Adrenal gland (tissue), 12 donors: ENCODE results near the gene CTPS1. TPM values are rescaled to one million over a fixed set of nuclear protein-coding genes. Genes with fewer than 3 reads are reported as not detected.

Experiments
- DNase-seq, 7 donors: peaks; one replicate each; pipeline ENCODE4 v3.0.0-alpha.2; 2019 to 2020
- H3K27ac ChIP-seq, 5 donors: fragments of 200-600 bp; sonication (generic) in 4 of 5; 1 replicate in 3 of 5; 2 replicates in 2 of 5; pipeline versions ENCODE4 v1.5.1 to v1.8.0; 2016 to 2020; ENCODE audit warnings: mild to moderate bottlenecking in 1 of 5
- H3K27me3 ChIP-seq: fragments of 200-600 bp; 2 replicates; pipeline ENCODE4 v1.8.0; 2021
- H3K36me3 ChIP-seq, 2 donors: fragments of 200-600 bp; replicated peaks in 1 of 2; 1 replicate in 1 of 2; 2 replicates in 1 of 2; pipeline versions ENCODE4 v1.5.1 to v1.8.0; 2018 to 2022
- H3K4me1 ChIP-seq, 2 donors: fragments of 200-600 bp; replicated peaks in 1 of 2; 1 replicate in 1 of 2; 2 replicates in 1 of 2; pipeline versions ENCODE4 v1.5.1 to v1.8.0; 2018 to 2021
- H3K4me3 ChIP-seq, 4 donors: fragments of 200-600 bp; sonication (generic) in 3 of 4; one replicate each; pipeline ENCODE4 v1.5.1; 2016 to 2018
- H3K9me3 ChIP-seq, 3 donors: fragments of 200-600 bp; sonication (generic) in 1 of 3; replicated peaks in 1 of 3; 1 replicate in 2 of 3; 2 replicates in 1 of 3; pipeline versions ENCODE4 v1.5.1 to v1.8.0; 2016 to 2021
- POLR2A ChIP-seq, 2 donors: fragments of 450-650 bp; IDR thresholded peaks; one replicate each; pipeline ENCODE4 v1.6.1; 2017; ENCODE audit warnings: antibody characterized with exemption in 2 of 2, mild to moderate bottlenecking in 2 of 2, moderate library complexity in 1 of 2
- WGBS, 4 donors: extraction: QIAGEN DNeasy Blood & Tissue Kit in 2 of 4; methylation state at CpG; one replicate each; pipeline versions ENCODE4 v1.1.5 to v1.1.7; 2013 to 2017; 5-methylcytosine and 5-hydroxymethylcytosine counted together
- intact Hi-C, 2 donors: fragments of 100-400 bp; cut with DNase I; formaldehyde crosslinking; loops; one replicate each; pipeline versions ENCODE4 v1.14.1 to v1.15.0; 2022 to 2023
- polyA plus RNA-seq, 3 donors: library from polyadenylated mRNA; stranded (reverse); fragments of 200-250 nt in 2 of 3; fragments of 350-450 nt in 1 of 3; fragmentation: Illumina TruSeq in 1 of 3; extraction: RNeasy Lipid Tissue Mini Kit (QIAGEN cat#74804) in 1 of 3; gene quantifications; one replicate each; pipeline ENCODE4 v1.2.3, GENCODE V29; 2013 to 2014
- total RNA-seq, 9 donors: library from RNA; depleted of rRNA in 4 of 9; stranded (reverse); fragments of >200 nt in 4 of 9; fragments of 120-200 nt in 1 of 9; fragmentation: NEBNext Ultra II Directional in 1 of 9; extraction: Animal tissue kit (Norgen Biotek cat#: 25700) in 1 of 9; gene quantifications; one replicate each; pipeline versions ENCODE4 v1.1.0 to v1.2.4, GENCODE V29; 2013 to 2023
- TF ChIP-seq, protein P1 (sequence below), 6 experiments: fragments of 450-650 bp in 4 of 6; fragments of 200-600 bp in 2 of 6; sonication (generic) in 1 of 6; IDR thresholded peaks; 1 replicate in 5 of 6; 2 replicates in 1 of 6; pipeline versions ENCODE4 v1.5.1 to v1.8.0; 2016 to 2021; ENCODE audit warnings: antibody characterized with exemption in 6 of 6, mild to moderate bottlenecking in 2 of 6, moderate library complexity in 1 of 6
- donor health status: healthy with polysubstance abuse.
- donor health status: Bipolar disorder and iron deficiency.
- donor health status: DM: yes; HTN: yes; CAD: no.
- donor health status: DM: no; HTN: no; CAD: no.
- donor health status: DM: no; HTN: no; CAD: no.
- donor health status: DM: yes; HTN: yes; CAD: no.

The CTPS1 gene
- total and polyA plus RNA-seq, 12 donors: 12.2 to 49.4 (median 26.1) TPM

DNA sequence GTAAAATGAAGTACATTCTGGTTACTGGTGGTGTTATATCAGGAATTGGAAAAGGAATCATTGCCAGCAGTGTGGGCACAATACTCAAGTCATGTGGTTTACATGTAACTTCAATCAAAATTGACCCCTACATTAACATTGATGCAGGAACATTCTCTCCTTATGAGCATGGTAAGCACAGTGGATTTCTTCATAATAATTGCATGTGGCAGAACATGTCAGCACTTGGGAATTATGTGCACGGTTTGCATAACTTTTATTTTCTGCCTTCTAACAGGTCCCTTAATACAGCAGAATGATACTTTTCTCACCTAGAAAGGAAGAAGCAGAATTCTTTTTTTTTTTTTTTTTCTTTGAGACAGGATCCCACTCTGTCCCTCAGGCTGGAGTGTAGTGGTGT lies 3.8 kb downstream of the CTPS1 start:
- Histone ChIP-seq H3K4me3 (no peak overlapping the region), H3K27ac (peak overlapping the region in 1 of 5 donors; percentile 81), H3K27me3 (no peaks in the 10 kb centered on the region), H3K36me3 (no peaks in the 10 kb centered on the region), H3K4me1 (peaks cover 51 to 80% of the 10 kb centered on the region in 2 donors), H3K9me3 (no peaks in the 10 kb centered on the region)
- DNase-seq: no peak
- TF ChIP-seq, protein P1, sequence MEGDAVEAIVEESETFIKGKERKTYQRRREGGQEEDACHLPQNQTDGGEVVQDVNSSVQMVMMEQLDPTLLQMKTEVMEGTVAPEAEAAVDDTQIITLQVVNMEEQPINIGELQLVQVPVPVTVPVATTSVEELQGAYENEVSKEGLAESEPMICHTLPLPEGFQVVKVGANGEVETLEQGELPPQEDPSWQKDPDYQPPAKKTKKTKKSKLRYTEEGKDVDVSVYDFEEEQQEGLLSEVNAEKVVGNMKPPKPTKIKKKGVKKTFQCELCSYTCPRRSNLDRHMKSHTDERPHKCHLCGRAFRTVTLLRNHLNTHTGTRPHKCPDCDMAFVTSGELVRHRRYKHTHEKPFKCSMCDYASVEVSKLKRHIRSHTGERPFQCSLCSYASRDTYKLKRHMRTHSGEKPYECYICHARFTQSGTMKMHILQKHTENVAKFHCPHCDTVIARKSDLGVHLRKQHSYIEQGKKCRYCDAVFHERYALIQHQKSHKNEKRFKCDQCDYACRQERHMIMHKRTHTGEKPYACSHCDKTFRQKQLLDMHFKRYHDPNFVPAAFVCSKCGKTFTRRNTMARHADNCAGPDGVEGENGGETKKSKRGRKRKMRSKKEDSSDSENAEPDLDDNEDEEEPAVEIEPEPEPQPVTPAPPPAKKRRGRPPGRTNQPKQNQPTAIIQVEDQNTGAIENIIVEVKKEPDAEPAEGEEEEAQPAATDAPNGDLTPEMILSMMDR (IDR thresholded peaks at IDR 0.05): no peak
- no peak for TF ChIP-seq POLR2A (IDR thresholded peaks at IDR 0.05)
- intact Hi-C loops: no loop called here
- 85 to 94% (median 87%) methylated on average over 1 of the region's 1 CpG for WGBS, 4 donors

DNA sequence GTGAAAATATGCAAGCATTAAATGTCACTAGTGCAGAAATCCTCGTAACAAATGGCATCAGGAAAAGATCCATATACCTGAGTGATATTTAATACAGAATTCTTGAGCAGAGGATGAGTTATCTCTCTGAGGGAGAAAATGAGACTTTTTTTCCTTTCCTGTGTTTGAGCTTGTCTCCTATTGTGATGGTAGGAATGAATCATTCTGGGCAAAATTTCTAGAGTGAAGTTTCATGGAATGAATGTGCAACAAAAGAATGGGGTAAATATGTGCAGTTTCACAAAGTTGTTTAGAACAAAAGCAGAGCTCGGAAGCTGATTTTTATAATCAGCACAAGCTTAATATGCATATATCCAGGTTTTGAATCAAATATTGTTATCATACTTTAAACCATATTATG lies 4.6 kb downstream of the CTPS1 start:
- WGBS, 4 donors: 86 to 94% (median 92%) methylated on average over 2 of the region's 2 CpGs
- intact Hi-C loops: no loop called here
- Histone ChIP-seq H3K4me1 (peaks cover 47 to 85% of the 10 kb centered on the region in 2 donors), H3K27ac (peak overlapping the region in 1 of 5 donors; percentile 81), H3K9me3 (no peaks in the 10 kb centered on the region), H3K27me3 (no peaks in the 10 kb centered on the region), H3K4me3 (no peak overlapping the region), H3K36me3 (peaks cover 0 to 2% of the 10 kb centered on the region in 2 donors)
- DNase-seq: no peak
- TF ChIP-seq, protein P1 (IDR thresholded peaks at IDR 0.05): no peak
- TF ChIP-seq POLR2A (IDR thresholded peaks at IDR 0.05): no peak

- WGBS, 4 donors: 71 to 83% (median 81%) methylated on average over 4 of the region's 4 CpGs
Measured at GRCh38 chr1:40984531-40984930, 5.0 kb downstream of the CTPS1 start.

DNA sequence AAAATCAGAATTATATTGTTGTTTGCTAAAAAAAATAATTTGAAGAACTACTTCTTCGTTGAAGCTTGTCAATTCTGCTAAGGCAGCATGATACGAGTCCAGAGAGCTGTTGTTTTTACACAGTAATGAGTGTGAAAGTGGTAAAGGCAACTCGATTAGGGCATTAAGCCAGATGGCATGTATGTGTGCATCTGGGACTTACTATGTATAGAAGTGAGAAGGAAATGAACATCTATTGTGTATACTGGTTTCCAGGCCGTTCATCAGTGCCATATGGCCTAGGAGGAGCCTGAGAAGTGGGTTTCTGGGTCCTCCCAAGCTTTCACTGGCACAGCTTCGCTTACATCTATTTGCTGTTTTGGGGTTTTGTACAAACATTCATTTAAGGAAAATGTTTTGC lies 5.7 kb downstream of the CTPS1 start:
- TF ChIP-seq POLR2A (IDR thresholded peaks at IDR 0.05): no peak
- Histone ChIP-seq H3K27ac (peak overlapping the region in 4 of 5 donors; percentile 31 to 81 (median 38)), H3K27me3 (no peaks in the 10 kb centered on the region), H3K4me3 (no peak overlapping the region), H3K9me3 (no peaks in the 10 kb centered on the region), H3K36me3 (peaks cover 0 to 12% of the 10 kb centered on the region in 2 donors), H3K4me1 (peaks cover 47 to 82% of the 10 kb centered on the region in 2 donors)
- intact Hi-C loops: no loop called here
- 76 to 85% (median 82%) methylated on average over 5 of the region's 5 CpGs for WGBS, 4 donors
- no peak for DNase-seq

More at GRCh38 chr1:40984531-40984930, 5.0 kb downstream of the CTPS1 start:
- intact Hi-C loops: no loop called here
- Histone ChIP-seq H3K4me3 (no peak overlapping the region), H3K27me3 (no peaks in the 10 kb centered on the region), H3K9me3 (no peaks in the 10 kb centered on the region), H3K27ac (peak overlapping the region in 1 of 5 donors; percentile 81), H3K36me3 (peaks cover 0 to 7% of the 10 kb centered on the region in 2 donors), H3K4me1 (peaks cover 47 to 82% of the 10 kb centered on the region in 2 donors)
- TF ChIP-seq POLR2A (IDR thresholded peaks at IDR 0.05): no peak
- TF ChIP-seq, protein P1 (IDR thresholded peaks at IDR 0.05): no peak
- DNase-seq: no peak

- Histone ChIP-seq H3K4me1 (peaks cover 41 to 80% of the 10 kb centered on the region in 2 donors), H3K27me3 (no peaks in the 10 kb centered on the region), H3K36me3 (peaks cover 0 to 16% of the 10 kb centered on the region in 2 donors), H3K27ac (peak overlapping the region in 4 of 5 donors; percentile 31 to 90 (median 57)), H3K9me3 (no peaks in the 10 kb centered on the region), H3K4me3 (no peak overlapping the region)
- 82 to 87% (median 85%) methylated on average over 3 of the region's 3 CpGs for WGBS, 4 donors
- no peak for DNase-seq
- TF ChIP-seq POLR2A (IDR thresholded peaks at IDR 0.05): no peak
- TF ChIP-seq, protein P1 (IDR thresholded peaks at IDR 0.05): no peak
- intact Hi-C loops: no loop called here
Measured at GRCh38 chr1:40985875-40986274, 6.4 kb downstream of the CTPS1 start.
